NCI-H1105 treated with DMSO at 0.1 percent for 48 hours (cell line): ENCODE data around the gene GASK1A.

Experiments
- DNase-seq: peaks from one replicate; lab custom pipeline; 2025; lab: John Stamatoyannopoulos, UW

The GASK1A gene

DNA sequence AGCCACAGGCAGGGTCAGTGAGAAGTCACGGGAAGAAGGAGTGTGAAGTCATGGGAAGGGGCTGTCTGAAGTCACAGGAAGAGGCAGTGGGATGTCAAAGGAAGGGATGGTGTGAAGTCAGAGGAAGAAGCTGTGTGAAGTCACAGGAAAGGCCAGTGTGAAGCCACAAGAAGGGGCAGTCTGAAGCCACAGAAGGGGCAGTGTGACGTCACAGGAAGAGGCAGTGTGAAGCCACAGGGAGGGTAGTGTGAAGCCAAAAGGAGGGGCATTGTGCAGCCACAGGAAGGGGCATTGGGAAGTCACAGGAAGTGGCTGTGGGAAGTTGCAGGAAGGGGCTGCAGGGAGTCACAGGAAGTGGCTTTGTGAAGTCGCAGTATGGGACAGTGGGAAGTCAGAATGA lies 35.1 kb downstream of the GASK1A start:
- DNase-seq: no peak

GRCh38 chr3:43014956-43015355 lies 35.8 kb downstream of the GASK1A start:
- DNase-seq: no peak

GRCh38 chr3:43015572-43015971 lies 36.5 kb downstream of the GASK1A start:
- DNase-seq: no peak

- no peak for DNase-seq
Observed at GRCh38 chr3:43015991-43016865, 37.1 kb downstream of the GASK1A start.

- DNase-seq: no peak
Observed at GRCh38 chr3:43017004-43017403, 37.9 kb downstream of the GASK1A start.

GRCh38 chr3:43017593-43018195 lies 38.6 kb downstream of the GASK1A start:
- DNase-seq: no peak

GRCh38 chr3:43018246-43018645 lies 39.1 kb downstream of the GASK1A start:
- DNase-seq: no peak

DNA sequence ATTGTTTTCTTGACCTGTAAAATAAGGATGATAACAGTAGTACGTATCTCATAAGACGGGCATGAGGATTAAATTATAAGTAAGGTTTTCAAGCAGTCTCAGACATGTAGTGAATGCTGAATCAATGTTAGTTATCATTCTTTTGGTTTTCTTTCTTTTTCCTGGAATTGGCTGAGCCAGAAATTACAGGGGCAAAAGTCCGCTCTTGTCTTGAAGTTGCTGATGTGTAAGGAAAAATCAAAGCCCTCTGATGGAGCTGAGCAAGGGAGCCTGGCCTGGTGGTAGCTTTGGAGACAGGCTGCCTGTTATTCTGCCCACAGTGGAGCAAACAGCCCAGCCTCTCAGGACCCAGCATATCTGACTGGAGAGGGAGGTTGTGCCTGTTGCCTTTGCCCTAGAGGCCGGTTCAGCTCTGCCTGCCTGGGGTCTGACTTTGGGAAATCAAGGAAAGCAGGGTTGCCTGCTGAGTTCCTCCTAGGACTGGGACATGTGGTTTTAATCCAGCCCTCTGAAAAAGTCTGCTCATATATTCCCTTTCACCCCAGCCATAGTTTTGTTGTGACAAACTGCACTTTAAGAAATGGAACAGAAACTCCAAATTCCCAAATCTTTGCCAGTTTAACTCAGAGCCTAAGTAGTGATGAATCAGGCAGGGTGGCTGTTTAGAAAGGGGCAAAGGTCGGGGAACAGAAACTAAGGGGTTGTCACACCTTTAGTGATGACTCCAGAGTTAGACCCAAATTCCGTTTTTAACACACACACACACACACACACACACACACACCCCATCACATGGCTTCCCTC lies 40.1 kb downstream of the GASK1A start:
- DNase-seq: no peak

DNA sequence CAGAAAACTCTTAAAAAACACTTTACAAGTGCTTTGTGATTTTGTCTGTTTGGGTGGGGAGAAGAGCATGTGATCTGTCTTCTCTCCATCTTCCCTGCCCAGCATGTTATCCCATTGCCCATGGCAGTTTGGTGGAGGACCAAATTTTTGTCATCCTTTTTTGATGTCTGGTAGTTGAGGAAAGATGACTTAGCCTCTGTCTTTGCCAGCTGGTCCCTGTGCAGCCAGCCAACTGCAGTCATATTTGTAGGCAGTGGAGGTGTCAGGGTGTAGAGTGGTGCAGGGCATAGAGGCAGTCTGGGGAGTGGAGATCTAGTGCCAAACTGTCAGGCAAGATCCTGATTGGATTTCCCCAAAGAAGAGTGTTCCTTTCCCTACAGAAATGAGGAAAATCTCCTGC lies 40.7 kb downstream of the GASK1A start:
- no peak for DNase-seq

DNA sequence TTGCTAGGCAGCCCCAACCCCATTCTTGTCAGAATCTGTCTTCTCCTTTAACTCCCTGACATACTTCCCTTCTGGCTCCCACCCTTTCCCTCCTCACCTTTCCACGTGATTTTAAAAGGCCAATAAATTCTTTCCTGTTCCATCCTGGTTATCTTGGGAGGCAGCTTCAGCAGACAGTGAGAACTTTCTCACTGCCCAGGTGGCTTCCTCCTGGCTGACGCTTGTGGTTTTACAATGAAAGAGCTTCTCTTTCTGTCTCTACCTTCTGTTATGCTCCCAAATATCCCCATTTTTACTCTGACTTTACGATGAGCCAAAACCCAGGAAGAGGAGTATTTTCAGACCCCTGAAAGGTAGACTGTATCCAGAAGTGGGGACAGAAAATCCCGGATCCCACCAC lies 42.1 kb downstream of the GASK1A start:
- no peak for DNase-seq

DNA sequence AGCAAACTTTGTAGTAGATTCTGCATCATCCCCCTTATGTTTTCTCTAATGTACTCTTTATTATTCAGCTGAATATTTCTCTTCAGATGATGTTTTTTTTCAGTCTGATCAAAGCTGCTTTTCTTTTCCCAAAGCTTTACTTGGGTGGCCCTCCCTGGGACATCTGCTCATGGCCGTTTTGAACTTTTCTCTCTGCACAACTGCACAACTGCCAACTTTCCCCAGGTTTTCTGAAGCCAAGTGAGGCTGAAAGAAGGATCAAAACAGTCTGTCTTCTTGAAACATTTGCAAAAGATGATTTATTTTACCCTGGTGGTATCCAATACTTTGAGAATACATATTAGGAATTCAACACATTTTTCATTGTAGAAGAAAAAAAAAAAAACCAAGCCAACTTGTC lies 43.0 kb downstream of the GASK1A start:
- no peak for DNase-seq

- no peak for DNase-seq
Observed at GRCh38 chr3:43023066-43023465, 44.0 kb downstream of the GASK1A start.

- DNase-seq: no peak
Observed at GRCh38 chr3:43023746-43024145, 44.6 kb downstream of the GASK1A start.

GRCh38 chr3:43024181-43024885 lies 45.2 kb downstream of the GASK1A start:
- no peak for DNase-seq

DNA sequence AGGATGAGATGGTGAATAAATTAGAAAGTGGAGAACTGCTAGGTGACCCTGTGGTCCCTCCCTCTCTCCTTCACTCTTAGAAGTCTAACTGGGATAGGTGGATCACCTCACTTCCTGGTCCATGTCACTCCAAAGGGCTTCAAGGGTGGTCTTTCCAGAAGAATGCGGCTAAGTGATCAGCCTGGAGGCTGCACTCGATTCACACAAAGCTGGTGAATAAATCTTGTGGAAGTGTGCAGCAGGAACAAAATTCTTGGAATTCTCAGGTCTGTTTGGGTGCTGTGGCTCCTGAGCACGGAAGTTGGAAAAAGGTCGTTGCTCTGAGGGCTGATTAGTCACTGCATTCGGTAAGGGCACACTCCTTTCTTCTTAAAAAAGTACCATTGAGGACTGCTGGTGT lies 46.3 kb downstream of the GASK1A start:
- no peak for DNase-seq

GRCh38 chr3:43028001-43028400 lies 48.9 kb downstream of the GASK1A start:
- DNase-seq: no peak

- DNase-seq: no peak
Observed at GRCh38 chr3:43028678-43029490, 49.8 kb downstream of the GASK1A start.

- DNase-seq: no peak
Observed at GRCh38 chr3:43030162-43030935, 51.2 kb downstream of the GASK1A start.

GRCh38 chr3:43031485-43031884 lies 52.4 kb downstream of the GASK1A start:
- DNase-seq: no peak

- no peak for DNase-seq
Observed at GRCh38 chr3:43031889-43032545, 52.9 kb downstream of the GASK1A start.
